ENCODE measurements around the gene XYLT1.

The XYLT1 gene

GRCh38 chr16:17301184-17301583 is 169.6 kb downstream of the XYLT1 start:
- TF ChIP-seq CTCF (IDR thresholded peaks at IDR 0.05) (no peak), ZFX (IDR thresholded peaks at IDR 0.05; ENCODE audit: borderline replicate concordance) (no peak)
- H3K27ac ChIP-seq = no peak overlapping the region

DNA sequence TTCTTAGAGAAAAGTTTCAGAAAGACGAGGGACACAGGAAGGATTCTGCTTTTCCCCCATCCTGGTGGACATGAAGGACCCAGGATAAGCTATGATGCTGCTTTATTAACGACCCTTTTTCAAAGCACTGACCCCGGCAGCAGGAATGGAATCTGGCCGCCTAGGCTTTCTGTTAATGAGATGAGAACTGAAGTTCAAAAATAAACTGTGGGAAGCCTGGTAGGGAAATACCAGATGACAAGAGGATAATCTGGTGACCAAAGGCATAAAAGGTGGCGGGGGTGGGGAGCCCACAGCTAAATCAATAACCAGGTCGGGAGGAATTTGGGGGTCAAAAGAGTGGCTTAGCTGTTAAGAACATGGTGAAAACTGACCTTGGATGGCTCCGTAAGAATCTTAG is 171.0 kb downstream of the XYLT1 start:
- TF ChIP-seq ZFX (IDR thresholded peaks at IDR 0.05; ENCODE audit: borderline replicate concordance) = no peak
- no peak overlapping the region for H3K27ac ChIP-seq

- TF ChIP-seq ZFX (IDR thresholded peaks at IDR 0.05; ENCODE audit: borderline replicate concordance) (no peak), CTCF (IDR thresholded peaks at IDR 0.05) (no peak)
- H3K27ac ChIP-seq = no peak overlapping the region
Observed at GRCh38 chr16:17298238-17298637, 172.5 kb downstream of the XYLT1 start.

GRCh38 chr16:17296431-17296830 is 174.3 kb downstream of the XYLT1 start:
- TF ChIP-seq CTCF (IDR thresholded peaks at IDR 0.05) = no peak
- TF ChIP-seq ZFX (IDR thresholded peaks at IDR 0.05; ENCODE audit: borderline replicate concordance) = no peak

GRCh38 chr16:17295948-17296347 is 174.8 kb downstream of the XYLT1 start:
- TF ChIP-seq CTCF (IDR thresholded peaks at IDR 0.05) = no peak
- TF ChIP-seq ZFX (IDR thresholded peaks at IDR 0.05; ENCODE audit: borderline replicate concordance) = no peak
- no peak overlapping the region for H3K27ac ChIP-seq

More at GRCh38 chr16:17296431-17296830, 174.3 kb downstream of the XYLT1 start:
- no peak overlapping the region for H3K27ac ChIP-seq

DNA sequence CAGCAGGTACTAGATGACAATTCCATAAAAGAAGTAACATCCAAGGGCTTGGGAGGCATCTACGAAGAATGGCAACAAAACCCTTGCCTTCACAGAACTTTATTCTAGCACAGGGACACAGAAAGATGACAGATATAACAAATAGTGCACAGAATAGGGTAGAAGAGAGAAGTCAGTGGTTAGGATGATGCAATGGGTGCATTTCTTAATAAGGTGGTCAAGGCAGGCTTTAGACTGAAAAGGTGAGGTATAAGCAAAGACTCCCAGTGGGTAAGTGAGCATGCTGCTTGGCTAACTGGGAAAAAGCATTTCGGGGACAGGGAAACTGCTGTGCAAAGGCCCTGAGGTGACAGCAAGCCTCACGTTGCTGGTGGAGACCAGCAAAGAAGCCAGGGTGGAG is 175.9 kb downstream of the XYLT1 start:
- TF ChIP-seq CTCF (IDR thresholded peaks at IDR 0.05) (no peak), ZFX (IDR thresholded peaks at IDR 0.05; ENCODE audit: borderline replicate concordance) (no peak)
- H3K27ac ChIP-seq = no peak overlapping the region

DNA sequence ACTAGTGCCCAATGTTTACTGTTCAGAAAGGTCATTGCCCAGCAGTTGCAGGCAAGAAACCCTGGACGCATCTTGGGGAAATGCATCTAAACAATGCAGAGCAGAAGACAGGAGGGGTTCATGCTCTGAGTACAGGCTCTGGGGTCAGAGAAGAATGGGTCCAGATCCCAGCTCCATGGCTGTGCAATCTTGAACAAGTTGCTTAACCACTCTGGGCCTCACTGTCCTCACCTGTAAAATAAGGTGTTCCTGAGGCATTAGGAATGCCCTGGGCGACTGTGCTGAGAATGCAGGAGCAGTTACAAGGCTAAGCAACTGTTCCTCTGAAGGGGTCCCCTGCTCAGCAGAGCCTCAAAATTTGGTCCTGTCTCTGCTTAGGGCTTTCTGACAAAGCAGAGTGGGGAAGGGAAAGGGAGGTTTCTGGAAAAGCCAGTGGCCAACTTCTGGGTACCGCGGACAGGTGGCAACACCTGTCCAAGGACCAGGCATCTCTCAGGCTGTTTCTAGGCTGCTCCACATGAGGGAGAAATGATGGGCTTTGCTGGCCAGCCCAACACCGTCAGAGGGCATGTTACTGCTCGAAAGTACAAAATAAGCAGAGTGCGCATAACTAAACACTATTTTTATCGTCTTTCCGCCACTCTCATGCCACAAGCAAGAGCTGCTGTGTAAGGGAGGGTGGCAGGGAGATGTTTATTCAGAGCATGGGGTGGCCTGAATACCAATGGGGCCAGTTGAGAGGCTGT is 176.8 kb downstream of the XYLT1 start:
- no peak overlapping the region for H3K27ac ChIP-seq
- TF ChIP-seq ZFX (IDR thresholded peaks at IDR 0.05; ENCODE audit: borderline replicate concordance) = no peak
- no peak for TF ChIP-seq CTCF (IDR thresholded peaks at IDR 0.05)

GRCh38 chr16:17291289-17291688 is 179.5 kb downstream of the XYLT1 start:
- H3K27ac ChIP-seq = no peak overlapping the region
- TF ChIP-seq CTCF (IDR thresholded peaks at IDR 0.05) = no peak
- TF ChIP-seq ZFX (IDR thresholded peaks at IDR 0.05; ENCODE audit: borderline replicate concordance) = no peak
